ENCODE data around the gene NOM1. TPM values are rescaled to one million over a fixed set of nuclear protein-coding genes. Genes with fewer than 3 reads are reported as not detected.

NOM1 gene
- total and polyA plus RNA-seq, 2 donors (not counting 3 experiments of a cell fraction or from before 2014, with no cell fraction given), result 13.7 to 38.6 TPM

GRCh38 chr7:156941393-156942182 lies 7.9 kb upstream of the NOM1 start:
- Histone ChIP-seq H3K27ac (ENCODE audit: insufficient read depth, low read depth, low read length) (no peak overlapping the region), H3K79me2 (ENCODE audit: control insufficient read depth, insufficient read depth, low read length) (no peaks in the 10 kb centered on the region), H3K4me3 (replicated peaks in 1 of 3; ENCODE audit: insufficient read depth in 1 of 3, low read depth in 1 of 3, low read length in 3 of 3) (no peak overlapping the region), H3K4me1 (ENCODE audit: control insufficient read depth, extremely low read depth, insufficient read depth, low read length) (no peaks in the 10 kb centered on the region), H3K9ac (replicated peaks; ENCODE audit: extremely low read depth, insufficient read depth, low read length) (no peak overlapping the region), H4K20me1 (replicated peaks; ENCODE audit: control insufficient read depth, extremely low read depth, insufficient read depth, low read length) (no peaks in the 10 kb centered on the region), H3K4me2 (ENCODE audit: insufficient read depth, low read length) (no peak overlapping the region), H3K27me3 (ENCODE audit: control insufficient read depth in 2 of 2, insufficient read depth in 2 of 2, low read length in 2 of 2) (peaks cover 21 to 22% of the 10 kb centered on the region in 2 experiments), H3K36me3 (ENCODE audit: control insufficient read depth in 2 of 2, extremely low read depth in 1 of 2, insufficient read depth in 2 of 2, low read length in 2 of 2) (no peaks in the 10 kb centered on the region), H2AFZ (ENCODE audit: low read depth, low read length) (no peak overlapping the region), H3K9me3 (replicated peaks; ENCODE audit: control insufficient read depth, insufficient read depth, low read length) (no peaks in the 10 kb centered on the region), H3K9me1 (replicated peaks; ENCODE audit: control insufficient read depth, extremely low read depth, insufficient read depth, low read length) (no peaks in the 10 kb centered on the region)
- no TSS peak for BruUV-seq (replicated peaks)
- no peak for TF ChIP-seq FOS (IDR thresholded peaks at IDR 0.05; ENCODE audit: borderline replicate concordance, insufficient read depth, low read length)
- no peak for TF ChIP-seq MYC (IDR thresholded peaks at IDR 0.05; ENCODE audit: low read depth, low read length)
- TF ChIP-seq POLR2AphosphoS5 (IDR thresholded peaks at IDR 0.05; ENCODE audit: insufficient read depth, low read depth, low read length), result no peak
- TF ChIP-seq JUN (IDR thresholded peaks at IDR 0.05; ENCODE audit: borderline replicate concordance, insufficient read depth, insufficient read length, low read depth), result no peak
- no peak for TF ChIP-seq MAX (IDR thresholded peaks at IDR 0.05; ENCODE audit: insufficient read depth, insufficient read length)
- no peak for TF ChIP-seq EZH2 (IDR thresholded peaks at IDR 0.05; ENCODE audit: borderline replicate concordance, low read depth, low read length, severe bottlenecking)
- DNase-seq (ENCODE audit: low read depth, low spot score), result no peak
- intact Hi-C loops (cut with micrococcal nuclease), result no loop called here
- ChIA-PET CTCF (no interaction called here), POLR2A (no interaction called here)
- dilution Hi-C loops (cut with MboI; ENCODE audit: extremely low pct_ligation_motif_present, low sequenced_read_pairs), result no loop called here
- FAIRE-seq, result no peak

GRCh38 chr7:156942708-156943090 lies 6.8 kb upstream of the NOM1 start:
- H3K27me3 ChIP-seq (ENCODE audit: control insufficient read depth in 2 of 2, insufficient read depth in 2 of 2, low read length in 2 of 2), result peaks cover 21 to 22% of the 10 kb centered on the region in 2 experiments
- dilution Hi-C loops (cut with MboI; ENCODE audit: extremely low pct_ligation_motif_present, low sequenced_read_pairs) (no loop called here), intact Hi-C loops (cut with micrococcal nuclease) (no loop called here)
- H3K4me2 ChIP-seq (ENCODE audit: insufficient read depth, low read length), result no peak overlapping the region
- H3K9me3 ChIP-seq (replicated peaks; ENCODE audit: control insufficient read depth, insufficient read depth, low read length), result no peaks in the 10 kb centered on the region
- H2AFZ ChIP-seq (ENCODE audit: low read depth, low read length), result no peak overlapping the region
- no TSS peak for BruUV-seq (replicated peaks)
- no peak overlapping the region for H3K9ac ChIP-seq (replicated peaks; ENCODE audit: extremely low read depth, insufficient read depth, low read length)
- no peak overlapping the region for H3K27ac ChIP-seq (ENCODE audit: insufficient read depth, low read depth, low read length)
- no peaks in the 10 kb centered on the region for H4K20me1 ChIP-seq (replicated peaks; ENCODE audit: control insufficient read depth, extremely low read depth, insufficient read depth, low read length)
- CTCF ChIA-PET, result interaction anchor here (2.0 kb wide), 1 partner anchor 49 kb away, joined by 10 read pairs; the partner anchor contains the start of gene LMBR1
- no peak overlapping the region for H3K4me3 ChIP-seq (replicated peaks in 1 of 3; ENCODE audit: insufficient read depth in 1 of 3, low read depth in 1 of 3, low read length in 3 of 3)
- H3K9me1 ChIP-seq (replicated peaks; ENCODE audit: control insufficient read depth, extremely low read depth, insufficient read depth, low read length), result no peaks in the 10 kb centered on the region
- POLR2A ChIA-PET, result no interaction called here
- FAIRE-seq (no peak), DNase-seq (ENCODE audit: low read depth, low spot score) (no peak)
- no peaks in the 10 kb centered on the region for H3K36me3 ChIP-seq (ENCODE audit: control insufficient read depth in 2 of 2, extremely low read depth in 1 of 2, insufficient read depth in 2 of 2, low read length in 2 of 2)
- peaks cover 1% of the 10 kb centered on the region for H3K4me1 ChIP-seq (ENCODE audit: control insufficient read depth, extremely low read depth, insufficient read depth, low read length)
- TF ChIP-seq POLR2AphosphoS5 (IDR thresholded peaks at IDR 0.05; ENCODE audit: insufficient read depth, low read depth, low read length), result no peak
- no peak for TF ChIP-seq GATA2 (IDR thresholded peaks at IDR 0.05; ENCODE audit: insufficient read depth, insufficient read length, low read depth, low read length)
- TF ChIP-seq POLR2A (IDR thresholded peaks at IDR 0.05; ENCODE audit: low read depth, low read length), result no peak
- TF ChIP-seq MAX (IDR thresholded peaks at IDR 0.05; ENCODE audit: insufficient read depth, insufficient read length), result no peak
- no peak for TF ChIP-seq MYC (IDR thresholded peaks at IDR 0.05; ENCODE audit: low read depth, low read length)
- no peak for TF ChIP-seq EZH2 (IDR thresholded peaks at IDR 0.05; ENCODE audit: borderline replicate concordance, low read depth, low read length, severe bottlenecking)
- TF ChIP-seq JUN (IDR thresholded peaks at IDR 0.05; ENCODE audit: borderline replicate concordance, insufficient read depth, insufficient read length, low read depth), result no peak
- no peak for TF ChIP-seq CTCF (IDR thresholded peaks at IDR 0.05; ENCODE audit: extremely low read depth in 1 of 2, insufficient read depth in 1 of 2, low read depth in 1 of 2, low read length in 2 of 2)
- no peak for TF ChIP-seq FOS (IDR thresholded peaks at IDR 0.05; ENCODE audit: borderline replicate concordance, insufficient read depth, low read length)
- no peaks in the 10 kb centered on the region for H3K79me2 ChIP-seq (ENCODE audit: control insufficient read depth, insufficient read depth, low read length)

Data from endothelial cell of umbilical vein (primary cell).